Activated T-cell treated with anti-CD3 and anti-CD28 coated beads, Interleukin-2, amount 50 U/mL, for 1 hour (primary cell): Measurements from ENCODE around the gene MPND.

ENCODE experiments used
- DNase-seq: peaks from one replicate; pipeline ENCODE4 v3.0.0-alpha.2; 2020

MPND gene

DNA sequence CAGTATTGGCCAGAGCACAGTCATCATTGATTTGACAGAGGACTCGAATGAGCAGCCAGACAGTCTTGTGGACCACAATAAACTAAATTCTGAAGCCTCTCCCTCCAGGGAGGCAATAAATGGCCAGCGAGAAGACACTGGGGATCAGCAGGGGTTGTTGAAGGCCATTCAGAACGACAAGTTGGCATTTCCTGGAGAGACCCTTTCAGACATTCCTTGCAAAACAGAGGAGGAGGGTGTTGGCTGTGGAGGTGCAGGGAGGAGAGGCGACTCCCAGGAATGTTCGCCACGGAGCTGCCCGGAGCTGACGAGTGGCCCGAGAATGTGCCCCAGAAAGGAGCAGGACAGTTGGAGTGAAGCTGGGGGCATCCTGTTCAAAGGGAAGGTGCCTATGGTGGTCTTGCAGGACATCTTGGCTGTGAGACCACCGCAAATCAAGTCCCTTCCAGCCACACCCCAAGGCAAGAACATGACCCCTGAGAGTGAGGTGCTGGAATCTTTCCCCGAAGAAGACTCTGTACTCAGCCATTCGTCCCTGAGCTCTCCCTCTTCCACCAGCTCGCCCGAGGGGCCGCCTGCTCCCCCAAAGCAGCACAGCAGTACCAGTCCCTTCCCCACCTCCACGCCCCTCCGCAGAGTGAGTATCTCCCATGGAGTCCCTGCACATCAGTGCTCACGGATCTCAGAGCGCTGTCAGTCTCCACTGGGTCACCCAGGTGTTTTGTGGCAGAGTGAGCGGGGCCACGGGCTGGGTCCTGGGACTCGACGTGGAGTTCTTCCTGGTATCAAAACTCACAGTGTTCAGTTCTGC is 66.0 kb downstream of the MPND start:
- no peak for DNase-seq
